Measurements from ENCODE around the gene LTBP1.

LTBP1 gene

GRCh38 chr2:33277002-33277426 lies 330.3 kb downstream of the LTBP1 start:
- Histone ChIP-seq H3K9ac (ENCODE audit: low read length) (no peak overlapping the region), H3K36me3 (ENCODE audit: control insufficient read depth, insufficient read depth, low read length, severe bottlenecking) (no peaks in the 10 kb centered on the region), H3K4me1 (ENCODE audit: control insufficient read depth, insufficient read depth, low read length) (peaks cover 29% of the 10 kb centered on the region), H3K9me3 (ENCODE audit: control insufficient read depth, low read length) (no peaks in the 10 kb centered on the region), H3K4me3 (ENCODE audit: low read length) (no peak overlapping the region), H3K27me3 (replicated peaks; ENCODE audit: control insufficient read depth, insufficient read depth, low read length) (no peaks in the 10 kb centered on the region)
- no peak for DNase-seq (ENCODE audit: low read depth)

GRCh38 chr2:33278245-33278943 lies 331.6 kb downstream of the LTBP1 start:
- no peaks in the 10 kb centered on the region for H3K27me3 ChIP-seq (replicated peaks; ENCODE audit: control insufficient read depth, insufficient read depth, low read length)
- peak overlapping the region; percentile 64 for H3K9ac ChIP-seq (ENCODE audit: low read length)
- no peaks in the 10 kb centered on the region for H3K36me3 ChIP-seq (ENCODE audit: control insufficient read depth, insufficient read depth, low read length, severe bottlenecking)
- peaks cover 29% of the 10 kb centered on the region for H3K4me1 ChIP-seq (ENCODE audit: control insufficient read depth, insufficient read depth, low read length)
- no peak for DNase-seq (ENCODE audit: low read depth)
- peak overlapping the region; percentile 58 for H3K4me3 ChIP-seq (ENCODE audit: low read length)
- H3K9me3 ChIP-seq (ENCODE audit: control insufficient read depth, low read length), result no peaks in the 10 kb centered on the region

GRCh38 chr2:33284287-33284686 lies 337.5 kb downstream of the LTBP1 start:
- Histone ChIP-seq H3K4me1 (ENCODE audit: control insufficient read depth, insufficient read depth, low read length) (peaks cover 8% of the 10 kb centered on the region), H3K9ac (ENCODE audit: low read length) (no peak overlapping the region), H3K4me3 (ENCODE audit: low read length) (no peak overlapping the region), H3K9me3 (ENCODE audit: control insufficient read depth, low read length) (no peaks in the 10 kb centered on the region), H3K36me3 (ENCODE audit: control insufficient read depth, insufficient read depth, low read length, severe bottlenecking) (no peaks in the 10 kb centered on the region), H3K27me3 (replicated peaks; ENCODE audit: control insufficient read depth, insufficient read depth, low read length) (no peaks in the 10 kb centered on the region)
- no peak for DNase-seq (ENCODE audit: low read depth)

DNA sequence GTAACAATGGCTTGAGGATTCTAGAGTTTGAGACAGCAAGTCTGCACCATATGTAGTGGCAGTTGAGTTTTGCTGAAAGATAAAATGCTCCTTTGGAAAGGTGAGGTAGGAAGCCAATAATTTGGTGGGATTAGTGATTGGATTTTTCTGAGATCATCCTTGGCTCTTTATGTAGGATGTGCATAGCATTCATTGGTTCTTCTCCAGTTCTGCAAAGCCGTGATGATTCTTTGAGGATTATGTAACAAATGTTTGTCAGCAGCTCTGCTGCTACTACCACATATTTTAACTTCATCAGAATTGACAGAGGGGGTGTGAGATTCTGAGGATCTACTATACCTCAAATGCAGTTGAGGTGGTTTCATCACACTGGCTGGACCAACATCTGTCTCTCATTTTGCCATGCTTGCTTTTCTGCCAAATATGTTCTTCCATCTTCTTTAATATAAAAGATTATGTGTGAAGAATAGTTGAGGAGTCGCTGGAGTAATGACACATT lies 340.8 kb downstream of the LTBP1 start:
- Histone ChIP-seq H3K4me1 (ENCODE audit: control insufficient read depth, insufficient read depth, low read length) (peaks cover 19% of the 10 kb centered on the region), H3K9ac (ENCODE audit: low read length) (no peak overlapping the region), H3K36me3 (ENCODE audit: control insufficient read depth, insufficient read depth, low read length, severe bottlenecking) (no peaks in the 10 kb centered on the region), H3K27me3 (replicated peaks; ENCODE audit: control insufficient read depth, insufficient read depth, low read length) (no peaks in the 10 kb centered on the region), H3K4me3 (ENCODE audit: low read length) (no peak overlapping the region), H3K9me3 (ENCODE audit: control insufficient read depth, low read length) (no peaks in the 10 kb centered on the region)
- DNase-seq (ENCODE audit: low read depth), result peak; percentile 33

DNA sequence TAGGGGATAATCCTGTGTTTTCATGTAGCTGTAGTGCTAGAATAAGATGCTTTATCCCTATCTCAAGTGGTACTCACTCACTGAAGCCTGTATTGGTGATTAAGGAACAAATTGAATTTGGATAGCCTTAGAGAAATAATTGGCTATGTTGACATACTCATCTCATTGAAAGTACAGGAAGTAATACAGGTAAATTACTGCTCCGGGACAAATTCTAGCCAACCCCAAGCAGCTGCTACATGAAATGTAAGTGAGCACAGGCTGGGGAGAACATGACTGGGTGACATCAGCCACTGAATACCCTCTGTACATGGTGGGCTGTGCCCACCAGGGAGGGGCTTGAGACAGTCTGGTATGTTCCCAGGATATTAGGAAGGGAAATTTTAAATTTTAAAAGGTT lies 341.3 kb downstream of the LTBP1 start:
- Histone ChIP-seq H3K9me3 (ENCODE audit: control insufficient read depth, low read length) (no peaks in the 10 kb centered on the region), H3K4me1 (ENCODE audit: control insufficient read depth, insufficient read depth, low read length) (peaks cover 23% of the 10 kb centered on the region), H3K27me3 (replicated peaks; ENCODE audit: control insufficient read depth, insufficient read depth, low read length) (no peaks in the 10 kb centered on the region), H3K36me3 (ENCODE audit: control insufficient read depth, insufficient read depth, low read length, severe bottlenecking) (no peaks in the 10 kb centered on the region), H3K9ac (ENCODE audit: low read length) (no peak overlapping the region), H3K4me3 (ENCODE audit: low read length) (no peak overlapping the region)
- DNase-seq (ENCODE audit: low read depth), result no peak

- Histone ChIP-seq H3K4me1 (ENCODE audit: control insufficient read depth, insufficient read depth, low read length) (peaks cover 25% of the 10 kb centered on the region), H3K27me3 (replicated peaks; ENCODE audit: control insufficient read depth, insufficient read depth, low read length) (no peaks in the 10 kb centered on the region), H3K9ac (ENCODE audit: low read length) (no peak overlapping the region), H3K4me3 (ENCODE audit: low read length) (no peak overlapping the region), H3K9me3 (ENCODE audit: control insufficient read depth, low read length) (no peaks in the 10 kb centered on the region), H3K36me3 (ENCODE audit: control insufficient read depth, insufficient read depth, low read length, severe bottlenecking) (no peaks in the 10 kb centered on the region)
- no peak for DNase-seq (ENCODE audit: low read depth)
These were observed 343.2 kb downstream of the LTBP1 start for GRCh38 chr2:33289961-33290360.

- no peaks in the 10 kb centered on the region for H3K9me3 ChIP-seq (ENCODE audit: control insufficient read depth, low read length)
- no peaks in the 10 kb centered on the region for H3K27me3 ChIP-seq (replicated peaks; ENCODE audit: control insufficient read depth, insufficient read depth, low read length)
- H3K36me3 ChIP-seq (ENCODE audit: control insufficient read depth, insufficient read depth, low read length, severe bottlenecking), result no peaks in the 10 kb centered on the region
- peak; percentile 77 for DNase-seq (ENCODE audit: low read depth)
- peaks cover 25% of the 10 kb centered on the region for H3K4me1 ChIP-seq (ENCODE audit: control insufficient read depth, insufficient read depth, low read length)
- H3K9ac ChIP-seq (ENCODE audit: low read length), result peak overlapping the region; percentile 13
- H3K4me3 ChIP-seq (ENCODE audit: low read length), result peak overlapping the region; percentile 47
These were observed 344.7 kb downstream of the LTBP1 start for GRCh38 chr2:33291278-33292013.

- peak overlapping the region; percentile 13 for H3K9ac ChIP-seq (ENCODE audit: low read length)
- H3K36me3 ChIP-seq (ENCODE audit: control insufficient read depth, insufficient read depth, low read length, severe bottlenecking), result no peaks in the 10 kb centered on the region
- no peaks in the 10 kb centered on the region for H3K27me3 ChIP-seq (replicated peaks; ENCODE audit: control insufficient read depth, insufficient read depth, low read length)
- peaks cover 28% of the 10 kb centered on the region for H3K4me1 ChIP-seq (ENCODE audit: control insufficient read depth, insufficient read depth, low read length)
- no peaks in the 10 kb centered on the region for H3K9me3 ChIP-seq (ENCODE audit: control insufficient read depth, low read length)
- no peak for DNase-seq (ENCODE audit: low read depth)
- peak overlapping the region; percentile 47 for H3K4me3 ChIP-seq (ENCODE audit: low read length)
These were observed 345.3 kb downstream of the LTBP1 start for GRCh38 chr2:33292063-33292462.

DNA sequence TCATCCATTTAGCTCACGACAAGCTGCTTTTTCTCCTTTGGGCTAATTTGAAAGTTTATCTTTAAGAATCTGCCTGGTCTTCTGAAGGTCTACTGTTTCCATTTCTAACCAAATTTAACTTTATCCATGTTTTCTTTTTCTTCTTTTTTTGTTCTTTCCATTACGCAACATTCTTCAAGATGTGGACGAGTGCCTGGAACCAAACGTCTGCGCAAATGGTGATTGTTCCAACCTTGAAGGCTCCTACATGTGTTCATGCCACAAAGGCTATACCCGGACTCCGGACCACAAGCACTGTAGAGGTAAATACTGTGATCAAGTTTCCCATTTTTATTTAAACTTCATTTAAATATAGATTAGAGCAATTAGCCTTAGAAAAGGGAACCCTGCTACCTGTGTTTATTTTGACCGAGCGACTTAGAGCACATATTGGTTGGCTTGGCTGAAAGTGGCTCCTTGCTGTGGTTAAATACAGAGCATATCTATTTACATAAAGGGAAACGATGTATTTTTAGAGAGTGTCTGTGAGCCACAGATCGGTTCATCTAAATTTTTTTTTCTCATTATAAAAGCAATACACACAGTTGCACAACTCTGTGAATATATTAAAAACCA lies 346.3 kb downstream of the LTBP1 start:
- peak; percentile 35 for DNase-seq (ENCODE audit: low read depth)
- Histone ChIP-seq H3K9ac (ENCODE audit: low read length) (no peak overlapping the region), H3K4me1 (ENCODE audit: control insufficient read depth, insufficient read depth, low read length) (peaks cover 36% of the 10 kb centered on the region), H3K27me3 (replicated peaks; ENCODE audit: control insufficient read depth, insufficient read depth, low read length) (no peaks in the 10 kb centered on the region), H3K36me3 (ENCODE audit: control insufficient read depth, insufficient read depth, low read length, severe bottlenecking) (no peaks in the 10 kb centered on the region), H3K9me3 (ENCODE audit: control insufficient read depth, low read length) (no peaks in the 10 kb centered on the region), H3K4me3 (ENCODE audit: low read length) (no peak overlapping the region)

DNA sequence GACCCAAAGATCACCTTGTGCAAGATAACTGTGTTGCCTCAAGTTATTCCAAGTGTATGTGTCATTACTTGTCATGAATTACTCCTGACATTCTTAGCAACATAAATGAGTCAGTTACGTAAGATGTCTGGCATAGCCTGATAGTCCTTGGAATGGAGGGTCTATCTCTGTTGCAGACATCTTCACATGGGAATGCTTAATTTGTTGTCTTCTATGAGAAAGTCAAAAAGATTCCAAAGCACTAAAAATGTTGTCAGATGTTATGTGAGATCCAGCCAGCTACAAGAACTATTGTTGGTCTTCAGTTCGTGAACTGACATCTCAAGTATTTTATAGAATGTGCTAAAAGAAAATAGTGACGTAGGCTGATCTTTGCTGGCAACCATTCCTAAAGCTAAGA lies 351.5 kb downstream of the LTBP1 start:
- Histone ChIP-seq H3K9me3 (ENCODE audit: control insufficient read depth, low read length) (no peaks in the 10 kb centered on the region), H3K4me1 (ENCODE audit: control insufficient read depth, insufficient read depth, low read length) (peaks cover 34% of the 10 kb centered on the region), H3K36me3 (ENCODE audit: control insufficient read depth, insufficient read depth, low read length, severe bottlenecking) (no peaks in the 10 kb centered on the region), H3K27me3 (replicated peaks; ENCODE audit: control insufficient read depth, insufficient read depth, low read length) (no peaks in the 10 kb centered on the region), H3K9ac (ENCODE audit: low read length) (no peak overlapping the region), H3K4me3 (ENCODE audit: low read length) (peak overlapping the region; percentile 32)
- DNase-seq (ENCODE audit: low read depth), result peak; percentile 51

- H3K9me3 ChIP-seq (ENCODE audit: control insufficient read depth, low read length), result no peaks in the 10 kb centered on the region
- no peaks in the 10 kb centered on the region for H3K27me3 ChIP-seq (replicated peaks; ENCODE audit: control insufficient read depth, insufficient read depth, low read length)
- no peak overlapping the region for H3K4me3 ChIP-seq (ENCODE audit: low read length)
- DNase-seq (ENCODE audit: low read depth), result no peak
- H3K9ac ChIP-seq (ENCODE audit: low read length), result no peak overlapping the region
- peaks cover 42% of the 10 kb centered on the region for H3K4me1 ChIP-seq (ENCODE audit: control insufficient read depth, insufficient read depth, low read length)
- no peaks in the 10 kb centered on the region for H3K36me3 ChIP-seq (ENCODE audit: control insufficient read depth, insufficient read depth, low read length, severe bottlenecking)
These were observed 354.6 kb downstream of the LTBP1 start for GRCh38 chr2:33301355-33301754.

Data from adipocyte (in vitro differentiated cells).